ENCODE data around the gene IRF9.
"Not testable (repeated sequence)": the region's sequence is repeated elsewhere in the genome, so short reads cannot be mapped to it uniquely, and the experiment has no call there.

The IRF9 gene

GRCh38 chr14:24195186-24196070 lies 34.4 kb downstream of the IRF9 start, which contains the start of gene TM9SF1:
Gene TM9SF1, minus strand, starts transcription at chr14:24195441. Its CDS starts 422 bp downstream, at chr14:24195019.
- DNase-seq, result peak; percentile 58

- DNase-seq, result no peak
Observed at GRCh38 chr14:24196071-24197055, 35.3 kb downstream of the IRF9 start.

- DNase-seq, result no peak
Observed at GRCh38 chr14:24197056-24197450, 36.0 kb downstream of the IRF9 start.

GRCh38 chr14:24198814-24199524 lies 37.9 kb downstream of the IRF9 start:
- DNase-seq, result no peak

- DNase-seq, result not testable (repeated sequence)
Observed at GRCh38 chr14:24202538-24202937, 41.5 kb downstream of the IRF9 start.

- DNase-seq, result not testable (repeated sequence)
Observed at GRCh38 chr14:24203249-24203886, 42.3 kb downstream of the IRF9 start.

- no peak for DNase-seq
Observed at GRCh38 chr14:24204163-24205146, 43.4 kb downstream of the IRF9 start.

GRCh38 chr14:24206260-24207103 lies 45.4 kb downstream of the IRF9 start:
- DNase-seq, result no peak

- no peak for DNase-seq
Observed at GRCh38 chr14:24207104-24207551, 46.1 kb downstream of the IRF9 start.

- no peak for DNase-seq
Observed at GRCh38 chr14:24207625-24208024, 46.6 kb downstream of the IRF9 start.

- DNase-seq, result no peak
Observed at GRCh38 chr14:24211311-24211710, 50.2 kb downstream of the IRF9 start.

GRCh38 chr14:24212924-24213865 lies 52.1 kb downstream of the IRF9 start, which contains the start of gene CHMP4A:
Gene CHMP4A, minus strand, starts transcription at chr14:24213488. Its CDS starts 49 bp downstream, at chr14:24213439.
- peak; percentile 79 for DNase-seq

GRCh38 chr14:24213866-24214662 lies 53.0 kb downstream of the IRF9 start:
- DNase-seq, result no peak

- DNase-seq, result peak; percentile 24
Observed at GRCh38 chr14:24215495-24216344, 54.7 kb downstream of the IRF9 start, which contains the start of gene MDP1. Gene MDP1, minus strand, starts transcription at chr14:24216066. Its CDS starts 111 bp downstream, at chr14:24215955.
